Panc1 (cell line): ENCODE measurements around the gene SMPDL3B. TPM values are rescaled to one million over a fixed set of nuclear protein-coding genes. Genes with fewer than 3 reads are reported as not detected.

Source experiments
- ATAC-seq: fragments of 200-7000 bp; cut with Tn5 transposase; 2 replicates; pipeline ENCODE4 v1.9.1; 2020; ENCODE audit warnings: mild to moderate bottlenecking, moderate library complexity
- BruUV-seq: library from RNA; stranded (reverse); fragments of 400-500 nt; replicated peaks from 2 replicates; lab custom pipeline; 2021; lab: Mats Ljungman, UMichigan
- CTCF ChIA-PET: fragments of 300-600 bp; sonication (Branson Sonifier 250); formaldehyde crosslinking; loops from one replicate; lab custom pipeline; 2022; ENCODE audit warnings: antibody characterized with exemption; lab: Charles Lee
- POLR2A ChIA-PET: fragments of 300-600 bp; sonication (Branson Sonifier 250); formaldehyde crosslinking; loops from one replicate; lab custom pipeline; 2022; ENCODE audit warnings: antibody characterized with exemption; lab: Charles Lee
- DNase-seq: peaks from one replicate; pipeline ENCODE4 v3.0.0-alpha.2; 2010; ENCODE audit warnings: low read depth, low spot score
- H3K27ac ChIP-seq: 2 replicates; pipeline ENCODE4 v1.5.1; 2011; ENCODE audit warnings: mild to moderate bottlenecking, low read length, inconsistent platforms
- H3K27me3 ChIP-seq: fragments of 200-500 bp; sonication (Bioruptor generic); 2 replicates; pipeline ENCODE4 v1.6.0; 2014; ENCODE audit warnings: low read length, inconsistent platforms; ENCODE audit not compliant: control insufficient read depth, insufficient read depth
- H3K36me3 ChIP-seq: fragments of 200-500 bp; sonication (Bioruptor generic); 2 replicates; pipeline ENCODE4 v1.5.1; 2014; ENCODE audit warnings: inconsistent platforms, mild to moderate bottlenecking, low read length, moderate library complexity; ENCODE audit not compliant: control insufficient read depth, insufficient read depth
- H3K4me1 ChIP-seq: 2 replicates; pipeline ENCODE4 v1.5.1; 2011; ENCODE audit warnings: inconsistent platforms, mild to moderate bottlenecking, low read length, moderate library complexity; ENCODE audit not compliant: control insufficient read depth, insufficient read depth
- H3K4me3 ChIP-seq, 2 experiments: 2 replicates each; pipeline ENCODE4 v1.5.1; 2011 to 2012; ENCODE audit warnings: low read depth in 2 of 2, low read length in 2 of 2, mild to moderate bottlenecking in 2 of 2, inconsistent platforms in 1 of 2, moderate library complexity in 1 of 2
- H3K9me3 ChIP-seq: fragments of 200-500 bp; sonication (Bioruptor generic); 2 replicates; pipeline ENCODE4 v1.5.1; 2014; ENCODE audit warnings: low read depth, mild to moderate bottlenecking, inconsistent platforms, low read length, moderate library complexity; ENCODE audit not compliant: control insufficient read depth, insufficient read depth
- CTCF ChIP-seq: fragments of 450-650 bp; IDR thresholded peaks from 2 replicates; pipeline ENCODE4 v1.5.1; 2017; ENCODE audit warnings: mild to moderate bottlenecking
- POLR2AphosphoS5 ChIP-seq: IDR thresholded peaks from 2 replicates; pipeline ENCODE4 v1.6.1; 2012; ENCODE audit warnings: mild to moderate bottlenecking, low read depth, low read length, moderate library complexity
- in situ Hi-C: cut with HindIII; loops from 2 replicates; pipeline ENCODE4 v1.10.0; 2016; ENCODE audit warnings: low sequenced_read_pairs, low pct_unique_long_range_greater_than_20kb
- intact Hi-C: fragments of 100-400 bp; cut with micrococcal nuclease; formaldehyde crosslinking; loops from one replicate; pipeline ENCODE4 v1.10.0; 2022; ENCODE audit not compliant: unreplicated experiment
- total RNA-seq: library from RNA; stranded (reverse); gene quantifications from one replicate; pipeline ENCODE4 v1.2.1, GENCODE V29; 2021; ENCODE audit not compliant: unreplicated experiment
- TF ChIP-seq, protein P1 (sequence below), 2 experiments: IDR thresholded peaks; 2 replicates each; pipeline ENCODE4 v1.6.1; 2011 to 2012; ENCODE audit warnings: low read depth in 2 of 2, control low read depth in 1 of 2, low read length in 1 of 2, mild to moderate bottlenecking in 1 of 2, moderate library complexity in 1 of 2; ENCODE audit not compliant: insufficient read depth in 1 of 2

Gene SMPDL3B
- total RNA-seq, 1 experiment from 2014 or later: 1.5 TPM

DNA sequence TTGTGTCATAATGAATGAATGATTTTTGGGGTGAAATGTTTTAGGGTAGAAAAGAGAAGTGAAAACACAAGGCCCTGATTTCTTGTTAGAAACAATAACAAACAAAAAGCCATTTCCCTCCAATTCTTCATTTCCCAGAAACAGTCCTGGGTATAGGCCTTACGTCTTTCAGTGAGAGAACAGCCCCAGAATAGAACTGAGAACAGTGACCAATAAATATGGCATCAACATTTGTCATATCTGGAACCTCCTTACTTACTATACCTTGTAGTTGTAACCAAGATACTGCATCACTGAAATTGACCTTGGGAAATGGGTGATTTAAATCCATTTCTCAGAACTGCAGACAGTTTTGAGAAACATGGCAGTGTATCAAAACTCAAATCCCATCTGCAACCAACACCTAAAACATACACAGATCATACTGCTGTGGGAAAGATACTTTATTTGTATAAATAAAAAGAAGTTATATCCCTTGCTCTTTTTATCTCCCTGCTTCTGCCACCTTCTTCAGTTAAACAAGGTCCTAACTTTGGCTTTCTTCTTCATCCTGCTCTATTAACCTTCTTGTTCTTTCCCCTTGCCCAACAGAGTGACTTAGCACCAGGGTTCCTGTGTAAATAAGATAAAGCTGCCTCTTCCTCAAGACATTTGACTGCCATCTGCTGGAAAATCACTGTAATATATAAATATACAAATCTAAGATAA is 44.5 kb downstream of the SMPDL3B start:
- ATAC-seq (peak; percentile 62), DNase-seq (no peak)
- Histone ChIP-seq H3K4me3 (no peak overlapping the region), H3K4me1 (no peaks in the 10 kb centered on the region), H3K27ac (no peak overlapping the region), H3K9me3 (no peaks in the 10 kb centered on the region), H3K36me3 (no peaks in the 10 kb centered on the region), H3K27me3 (no peaks in the 10 kb centered on the region)
- POLR2A ChIA-PET: no interaction called here
- CTCF ChIA-PET: interaction anchor here (1.0 kb wide), 1 partner anchor 121 kb away, joined by 3 read pairs; no protein-coding TSS in a partner anchor
- BruUV-seq: no TSS peak
- intact Hi-C loops (loop anchor here (2.0 kb wide), 1 partner anchor 119 kb away; no protein-coding TSS in a partner anchor), in situ Hi-C loops (no loop called here)
- TF ChIP-seq CTCF: peak; percentile 59; the same call in 1 of the 2 replicates
- TF ChIP-seq, protein P1, sequence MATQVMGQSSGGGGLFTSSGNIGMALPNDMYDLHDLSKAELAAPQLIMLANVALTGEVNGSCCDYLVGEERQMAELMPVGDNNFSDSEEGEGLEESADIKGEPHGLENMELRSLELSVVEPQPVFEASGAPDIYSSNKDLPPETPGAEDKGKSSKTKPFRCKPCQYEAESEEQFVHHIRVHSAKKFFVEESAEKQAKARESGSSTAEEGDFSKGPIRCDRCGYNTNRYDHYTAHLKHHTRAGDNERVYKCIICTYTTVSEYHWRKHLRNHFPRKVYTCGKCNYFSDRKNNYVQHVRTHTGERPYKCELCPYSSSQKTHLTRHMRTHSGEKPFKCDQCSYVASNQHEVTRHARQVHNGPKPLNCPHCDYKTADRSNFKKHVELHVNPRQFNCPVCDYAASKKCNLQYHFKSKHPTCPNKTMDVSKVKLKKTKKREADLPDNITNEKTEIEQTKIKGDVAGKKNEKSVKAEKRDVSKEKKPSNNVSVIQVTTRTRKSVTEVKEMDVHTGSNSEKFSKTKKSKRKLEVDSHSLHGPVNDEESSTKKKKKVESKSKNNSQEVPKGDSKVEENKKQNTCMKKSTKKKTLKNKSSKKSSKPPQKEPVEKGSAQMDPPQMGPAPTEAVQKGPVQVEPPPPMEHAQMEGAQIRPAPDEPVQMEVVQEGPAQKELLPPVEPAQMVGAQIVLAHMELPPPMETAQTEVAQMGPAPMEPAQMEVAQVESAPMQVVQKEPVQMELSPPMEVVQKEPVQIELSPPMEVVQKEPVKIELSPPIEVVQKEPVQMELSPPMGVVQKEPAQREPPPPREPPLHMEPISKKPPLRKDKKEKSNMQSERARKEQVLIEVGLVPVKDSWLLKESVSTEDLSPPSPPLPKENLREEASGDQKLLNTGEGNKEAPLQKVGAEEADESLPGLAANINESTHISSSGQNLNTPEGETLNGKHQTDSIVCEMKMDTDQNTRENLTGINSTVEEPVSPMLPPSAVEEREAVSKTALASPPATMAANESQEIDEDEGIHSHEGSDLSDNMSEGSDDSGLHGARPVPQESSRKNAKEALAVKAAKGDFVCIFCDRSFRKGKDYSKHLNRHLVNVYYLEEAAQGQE (IDR thresholded peaks at IDR 0.05; ENCODE audit: insufficient read depth in 1 of 2, low read depth in 2 of 2, low read length in 1 of 2): no peak

GRCh38 chr1:27979859-27980201 is 45.0 kb downstream of the SMPDL3B start:
- ATAC-seq (no peak), DNase-seq (no peak)
- TF ChIP-seq POLR2AphosphoS5 (no peak), CTCF (peak; percentile 34)
- ChIA-PET CTCF (interaction anchor here (1.0 kb wide), 1 partner anchor 122 kb away, joined by 3 read pairs; no protein-coding TSS in a partner anchor), POLR2A (no interaction called here)
- Histone ChIP-seq H3K36me3 (no peaks in the 10 kb centered on the region), H3K9me3 (no peaks in the 10 kb centered on the region), H3K27ac (no peak overlapping the region), H3K27me3 (no peaks in the 10 kb centered on the region), H3K4me3 (no peak overlapping the region), H3K4me1 (no peaks in the 10 kb centered on the region)
- no TSS peak for BruUV-seq
- intact Hi-C loops (loop anchor here (2.0 kb wide), 1 partner anchor 119 kb away; no protein-coding TSS in a partner anchor), in situ Hi-C loops (no loop called here)
